ENCODE measurements around the gene CLDN14. TPM values are rescaled to one million over a fixed set of nuclear protein-coding genes. Genes with fewer than 3 reads are reported as not detected.

CLDN14 gene
- total RNA-seq, 1 donor from 2014 or later = 0.58 TPM

GRCh38 chr21:36441715-36442114, 38.2 kb downstream of the CLDN14 start:
- TF ChIP-seq CTCF (IDR thresholded peaks at IDR 0.05) = no peak
- Mint-ChIP-seq H3K4me1 (no peaks in the 10 kb centered on the region), H3K27me3 (peaks cover 2% of the 10 kb centered on the region), H3K9me3 (no peaks in the 10 kb centered on the region), H3K4me3 (no peak overlapping the region), H3K27ac (no peak overlapping the region), H3K36me3 (ENCODE audit: low read depth) (no peaks in the 10 kb centered on the region)
- DNase-seq (no peak), ATAC-seq (ENCODE audit: low read depth) (no peak)
- ChIA-PET POLR2A (no interaction called here), CTCF (no interaction called here)
- intact Hi-C loops (cut with micrococcal nuclease) = no loop called here

- peaks cover 13% of the 10 kb centered on the region for H3K27me3 Mint-ChIP-seq
- DNase-seq (no peak), ATAC-seq (ENCODE audit: low read depth) (no peak)
- H3K4me1 Mint-ChIP-seq = no peaks in the 10 kb centered on the region
- H3K4me3 Mint-ChIP-seq = no peak overlapping the region
- H3K36me3 Mint-ChIP-seq (ENCODE audit: low read depth) = no peaks in the 10 kb centered on the region
- POLR2A ChIA-PET = no interaction called here
- TF ChIP-seq CTCF (IDR thresholded peaks at IDR 0.05) = no peak
- H3K27ac Mint-ChIP-seq = no peak overlapping the region
- intact Hi-C loops (cut with micrococcal nuclease) = no loop called here
- CTCF ChIA-PET = no interaction called here
- no peaks in the 10 kb centered on the region for H3K9me3 Mint-ChIP-seq
Measured at GRCh38 chr21:36437745-36438128, 42.2 kb downstream of the CLDN14 start.

GRCh38 chr21:36436829-36437744, 42.8 kb downstream of the CLDN14 start:
- Mint-ChIP-seq H3K4me3 (no peak overlapping the region), H3K27ac (no peak overlapping the region), H3K9me3 (no peaks in the 10 kb centered on the region), H3K36me3 (ENCODE audit: low read depth) (no peaks in the 10 kb centered on the region), H3K4me1 (no peaks in the 10 kb centered on the region), H3K27me3 (peaks cover 18% of the 10 kb centered on the region)
- CTCF ChIA-PET = interaction anchor here (1.4 kb wide), 1 partner anchor 19 kb away, joined by 3 read pairs; no protein-coding TSS in a partner anchor
- TF ChIP-seq CTCF (IDR thresholded peaks at IDR 0.05) = no peak
- POLR2A ChIA-PET = no interaction called here
- ATAC-seq (ENCODE audit: low read depth) (no peak), DNase-seq (no peak)
- intact Hi-C loops (cut with micrococcal nuclease) = no loop called here

- H3K4me1 Mint-ChIP-seq = peaks cover 15% of the 10 kb centered on the region
- H3K9me3 Mint-ChIP-seq = no peaks in the 10 kb centered on the region
- DNase-seq (no peak), ATAC-seq (ENCODE audit: low read depth) (no peak)
- ChIA-PET CTCF (no interaction called here), POLR2A (no interaction called here)
- no peak overlapping the region for H3K4me3 Mint-ChIP-seq
- intact Hi-C loops (cut with micrococcal nuclease) = no loop called here
- peaks cover 29% of the 10 kb centered on the region for H3K27me3 Mint-ChIP-seq
- no peaks in the 10 kb centered on the region for H3K36me3 Mint-ChIP-seq (ENCODE audit: low read depth)
- no peak for TF ChIP-seq CTCF (IDR thresholded peaks at IDR 0.05)
- no peak overlapping the region for H3K27ac Mint-ChIP-seq
Measured at GRCh38 chr21:36434144-36434543, 45.8 kb downstream of the CLDN14 start.

GRCh38 chr21:36433059-36433709, 46.7 kb downstream of the CLDN14 start:
- intact Hi-C loops (cut with micrococcal nuclease) = no loop called here
- Mint-ChIP-seq H3K36me3 (ENCODE audit: low read depth) (no peaks in the 10 kb centered on the region), H3K27me3 (peaks cover 31% of the 10 kb centered on the region), H3K4me3 (no peak overlapping the region), H3K27ac (no peak overlapping the region), H3K4me1 (peaks cover 18% of the 10 kb centered on the region), H3K9me3 (no peaks in the 10 kb centered on the region)
- no peak for TF ChIP-seq CTCF (IDR thresholded peaks at IDR 0.05)
- ChIA-PET CTCF (no interaction called here), POLR2A (no interaction called here)
- no peak for ATAC-seq (ENCODE audit: low read depth)
- DNase-seq = no peak

All from activated B cell treated with CpG ODN at 0.5 μM for 24 hours (primary cell).